COLO668 (cell line): ENCODE results near the gene NPSR1.
"Not testable (repeated sequence)": the region's sequence is repeated elsewhere in the genome, so short reads cannot be mapped to it uniquely, and the experiment has no call there.

Source experiments
- DNase-seq: peaks from one replicate; lab custom pipeline; 2025; ENCODE audit not compliant: unreplicated experiment; lab: John Stamatoyannopoulos, UW

The NPSR1 gene

GRCh38 chr7:34756691-34757090, 98.7 kb downstream of the NPSR1 start:
- DNase-seq, result no peak

- no peak for DNase-seq
Measured at GRCh38 chr7:34757570-34758110, 99.6 kb downstream of the NPSR1 start.

GRCh38 chr7:34758111-34758601, 100.1 kb downstream of the NPSR1 start:
- DNase-seq, result no peak

GRCh38 chr7:34759477-34760125, 101.6 kb downstream of the NPSR1 start:
- DNase-seq, result no peak

- DNase-seq, result no peak
Measured at GRCh38 chr7:34760271-34760670, 102.3 kb downstream of the NPSR1 start.

GRCh38 chr7:34761206-34761605, 103.2 kb downstream of the NPSR1 start:
- DNase-seq, result no peak

GRCh38 chr7:34761627-34762026, 103.6 kb downstream of the NPSR1 start:
- no peak for DNase-seq

GRCh38 chr7:34762764-34763163, 104.7 kb downstream of the NPSR1 start:
- DNase-seq, result no peak

GRCh38 chr7:34772296-34772938, 114.4 kb downstream of the NPSR1 start:
- no peak for DNase-seq

- DNase-seq, result no peak
Measured at GRCh38 chr7:34776748-34777358, 118.8 kb downstream of the NPSR1 start.

- DNase-seq, result no peak
Measured at GRCh38 chr7:34780546-34780945, 122.5 kb downstream of the NPSR1 start.

GRCh38 chr7:34787586-34787985, 129.6 kb downstream of the NPSR1 start:
- no peak for DNase-seq

GRCh38 chr7:34806831-34807230, 148.8 kb downstream of the NPSR1 start:
- no peak for DNase-seq

GRCh38 chr7:34807548-34808340, 149.7 kb downstream of the NPSR1 start:
- no peak for DNase-seq

- not testable (repeated sequence) for DNase-seq
Measured at GRCh38 chr7:34814203-34814842, 156.3 kb downstream of the NPSR1 start.

- DNase-seq, result no peak
Measured at GRCh38 chr7:34821932-34822558, 164.0 kb downstream of the NPSR1 start.

GRCh38 chr7:34823650-34824258, 165.7 kb downstream of the NPSR1 start:
- DNase-seq, result peak; percentile 64

- DNase-seq, result no peak
Measured at GRCh38 chr7:34825221-34825620, 167.2 kb downstream of the NPSR1 start.

GRCh38 chr7:34830390-34830789, 172.4 kb downstream of the NPSR1 start:
- no peak for DNase-seq

GRCh38 chr7:34831436-34831835, 173.4 kb downstream of the NPSR1 start:
- no peak for DNase-seq
